ENCODE results near the gene MMP15.

The MMP15 gene

DNA sequence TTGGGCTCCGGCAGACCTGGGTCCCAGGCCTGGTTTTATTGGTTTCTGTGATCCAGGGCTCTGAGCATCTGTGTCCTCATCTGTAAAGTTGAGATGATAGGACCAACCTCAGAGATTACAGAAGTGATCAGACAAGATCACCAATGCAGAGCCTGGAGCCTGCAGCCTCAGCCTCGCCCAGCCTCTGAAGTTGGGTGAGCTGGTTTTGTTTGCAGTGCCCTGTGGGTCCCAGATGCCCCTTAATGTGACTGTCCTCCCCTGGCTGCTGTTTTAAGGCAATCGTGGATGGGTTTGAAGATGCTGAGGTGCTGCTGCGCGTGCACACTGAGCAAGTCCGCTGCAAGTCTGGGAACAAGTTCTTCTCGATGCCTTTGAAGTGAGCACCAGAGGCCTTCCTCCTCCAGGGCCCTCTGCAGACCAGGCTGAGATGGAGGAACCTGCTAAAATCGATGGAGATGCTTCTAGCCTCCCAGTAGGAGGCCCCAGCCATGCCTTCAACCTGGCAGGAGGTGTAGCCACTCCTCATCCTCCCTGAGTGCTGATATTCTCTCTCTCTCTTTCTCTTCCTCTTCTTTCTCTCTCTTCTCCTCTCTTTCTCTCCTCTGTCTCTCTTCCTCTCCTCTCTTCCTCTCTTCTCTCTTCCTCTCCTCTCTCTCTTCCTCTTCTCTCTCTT, 5.6 kb upstream of the MMP15 start:
- no peak for DNase-seq (ENCODE audit: low read depth)

DNA sequence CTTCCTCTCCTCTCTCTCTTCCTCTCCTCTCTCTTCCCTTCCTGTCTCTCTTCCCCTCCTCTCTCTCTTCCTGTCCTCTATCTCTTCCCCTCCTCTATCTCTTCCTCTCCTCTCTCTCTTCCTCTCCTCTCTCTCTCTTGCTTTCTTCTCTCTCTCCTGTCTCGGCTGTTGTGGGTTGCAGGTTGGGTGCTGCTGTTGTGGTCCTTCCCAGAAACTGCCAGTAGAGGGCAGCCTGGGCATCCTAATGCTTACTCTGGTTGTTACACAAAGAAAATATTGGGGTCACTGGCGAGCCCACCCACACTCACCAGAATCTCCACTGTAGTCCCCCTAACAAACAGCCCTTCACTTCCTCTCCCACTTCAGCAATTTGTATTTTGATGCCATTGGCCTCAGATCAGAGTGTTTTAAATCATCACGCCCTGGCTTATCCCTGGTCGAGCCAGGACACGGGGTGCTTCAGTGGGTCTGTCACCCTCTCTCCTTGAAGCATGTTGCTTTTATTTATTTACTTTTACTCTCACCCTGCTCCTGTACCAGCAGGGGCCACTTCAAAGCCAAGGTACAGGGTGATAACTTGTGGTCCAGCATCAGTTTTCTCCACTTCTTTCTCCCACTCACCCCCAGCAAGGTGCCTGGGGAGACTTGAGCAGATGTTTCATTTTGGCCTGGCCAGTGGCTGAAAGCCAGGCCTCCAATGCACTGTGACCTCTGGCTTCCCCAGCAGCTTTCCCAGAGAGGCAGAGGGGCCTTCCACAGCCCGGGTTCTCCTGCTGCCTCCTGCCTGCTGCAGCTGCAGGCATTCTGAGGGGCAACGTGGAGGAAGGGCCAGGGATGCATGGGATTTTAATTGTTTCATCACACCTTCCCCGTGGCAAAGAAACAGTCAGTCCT, 4.7 kb upstream of the MMP15 start:
- DNase-seq (ENCODE audit: low read depth) = peak; percentile 41

DNA sequence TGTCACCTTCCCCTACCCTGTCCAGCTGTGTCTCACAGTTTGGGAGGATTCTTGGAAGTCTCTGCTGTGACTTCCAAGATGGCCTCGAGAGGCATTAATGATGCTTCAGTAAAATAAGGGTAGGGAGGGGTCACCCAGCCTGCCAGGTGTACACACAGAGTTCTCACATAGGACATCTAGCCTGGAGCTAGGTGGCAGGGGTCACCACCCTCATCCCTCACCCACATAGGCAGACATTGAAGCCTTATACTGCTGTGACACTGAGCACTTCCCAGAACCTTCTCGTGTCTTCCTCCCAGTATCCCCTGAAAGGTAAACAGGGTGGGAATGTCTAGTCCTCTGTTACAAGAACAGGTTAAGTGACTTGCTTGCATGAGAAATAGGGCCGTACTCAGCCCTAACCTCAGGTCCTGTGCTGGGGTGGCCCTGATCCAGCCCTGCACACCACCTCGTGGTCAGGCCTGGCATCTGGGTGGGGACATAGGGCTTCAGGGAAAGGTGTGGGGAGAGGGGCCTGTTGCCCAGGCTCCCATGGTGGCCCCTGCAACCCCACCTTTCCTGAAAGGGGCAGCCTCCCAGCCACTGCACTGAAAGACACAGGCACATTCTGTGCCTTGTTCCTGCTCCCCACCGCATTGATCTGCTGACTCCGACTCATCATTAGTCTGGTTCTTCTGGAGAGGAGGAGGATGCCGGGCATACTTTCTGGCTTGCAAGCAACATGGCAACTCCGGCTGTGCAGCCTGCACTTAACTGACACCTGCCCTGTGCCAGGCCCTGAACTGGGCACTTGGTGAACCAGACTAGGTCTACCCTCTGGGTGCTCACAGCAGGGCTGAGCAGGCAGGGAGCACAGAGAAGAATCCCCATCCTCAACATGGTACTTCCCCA, 3.6 kb upstream of the MMP15 start:
- no peak for DNase-seq (ENCODE audit: low read depth)

DNA sequence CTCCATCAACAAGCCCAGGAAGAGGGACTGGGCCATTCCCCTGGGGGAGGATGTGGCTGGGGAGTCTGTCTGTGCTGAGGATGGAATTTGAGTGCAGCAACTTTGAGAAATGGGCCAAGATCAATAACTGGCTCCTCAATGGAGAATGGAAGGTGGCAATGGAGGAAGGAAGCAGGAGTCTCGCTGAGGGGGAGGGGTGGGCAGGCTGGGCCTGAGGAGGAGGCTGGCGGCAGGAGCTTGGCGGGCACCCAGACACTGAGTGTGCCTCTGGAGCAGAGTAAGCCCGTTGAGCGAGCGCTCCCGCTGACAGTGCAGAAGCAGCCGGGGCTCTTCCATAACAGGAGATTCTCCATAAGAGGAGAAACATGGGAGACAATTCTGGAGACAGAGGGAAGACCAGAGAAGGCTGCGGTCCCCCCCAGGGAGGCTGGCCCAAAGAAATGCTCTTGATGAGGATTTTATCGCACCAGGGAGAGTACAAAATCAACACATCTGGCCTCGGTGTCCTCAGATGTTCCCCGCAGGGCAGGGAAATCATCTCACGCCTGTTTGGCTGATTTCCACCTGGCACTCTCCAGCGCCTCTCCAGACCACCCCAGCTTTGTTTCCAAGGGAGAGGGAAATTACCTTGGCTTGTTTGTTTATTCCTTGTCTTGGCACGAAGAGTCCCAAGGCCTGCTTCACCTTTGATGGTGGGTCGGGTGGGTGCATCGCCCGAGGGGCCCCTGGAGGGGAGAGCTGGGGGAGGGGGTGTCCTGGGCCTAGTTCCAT, 2.8 kb upstream of the MMP15 start:
- no peak for DNase-seq (ENCODE audit: low read depth)

DNA sequence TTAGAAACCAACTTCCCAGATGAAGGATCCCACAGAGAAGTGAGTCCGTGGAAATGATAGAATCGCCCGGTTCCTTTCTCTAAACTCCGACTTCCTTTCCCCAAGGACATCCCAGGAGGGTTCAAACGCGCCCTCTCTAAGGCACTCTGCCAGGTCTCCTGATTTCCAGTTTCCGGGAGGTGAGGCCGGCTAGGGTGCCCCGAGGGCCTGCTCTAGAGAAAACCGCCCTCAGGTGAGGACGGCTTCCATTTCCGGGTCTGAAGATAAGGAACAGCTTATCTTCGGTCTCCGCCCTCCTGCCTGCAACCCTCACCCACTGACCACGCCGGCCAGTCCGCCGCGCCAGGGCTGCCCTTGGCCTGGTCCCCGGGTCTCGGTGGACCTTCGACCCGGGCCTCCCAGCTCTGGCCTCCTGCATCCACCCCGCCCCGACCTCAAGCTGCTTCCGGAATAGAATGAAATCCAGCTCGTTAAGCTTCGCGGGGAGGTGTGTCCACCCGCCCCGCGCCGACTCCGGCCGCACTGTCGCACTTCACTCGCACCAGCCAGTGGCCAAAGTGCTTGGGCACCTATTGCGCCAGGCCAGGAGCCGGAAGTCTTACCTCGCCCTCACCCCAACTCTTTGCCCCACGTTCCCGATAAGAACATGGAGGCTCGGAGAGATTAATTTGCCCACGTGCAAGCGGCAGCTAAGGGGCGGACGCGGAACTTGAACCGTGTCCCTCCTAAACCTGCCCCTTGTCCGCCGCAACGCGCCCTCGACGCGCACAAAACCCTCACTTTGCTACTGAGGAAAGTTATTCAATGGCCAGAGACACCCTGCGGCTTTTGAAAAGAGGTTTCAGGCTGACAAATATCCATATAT, 836 bp upstream of the MMP15 start:
- no peak for DNase-seq (ENCODE audit: low read depth)

DNA sequence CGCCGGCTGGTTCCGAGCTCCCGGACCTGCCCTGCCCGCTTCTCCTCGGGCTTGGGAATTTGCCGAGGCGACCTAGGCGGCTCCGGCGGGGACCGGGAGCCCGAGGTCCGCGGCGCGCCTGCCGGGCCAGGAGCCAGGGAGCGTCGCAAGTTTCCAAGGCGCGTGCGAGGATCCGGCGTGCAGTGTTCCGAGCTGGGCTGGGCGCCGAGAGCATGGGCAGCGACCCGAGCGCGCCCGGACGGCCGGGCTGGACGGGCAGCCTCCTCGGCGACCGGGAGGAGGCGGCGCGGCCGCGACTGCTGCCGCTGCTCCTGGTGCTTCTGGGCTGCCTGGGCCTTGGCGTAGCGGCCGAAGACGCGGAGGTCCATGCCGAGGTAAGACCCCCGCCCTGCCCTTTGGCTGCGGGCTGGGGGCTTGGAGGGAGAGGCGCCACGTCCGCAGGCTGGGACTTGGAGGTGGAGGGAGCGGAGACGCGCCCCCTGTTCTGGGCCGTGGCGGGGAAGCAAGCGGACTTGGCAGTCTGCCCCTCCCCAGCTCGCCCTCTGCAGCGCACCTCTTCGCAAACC, 668 bp downstream of the MMP15 start:
- no peak for DNase-seq (ENCODE audit: low read depth)

DNA sequence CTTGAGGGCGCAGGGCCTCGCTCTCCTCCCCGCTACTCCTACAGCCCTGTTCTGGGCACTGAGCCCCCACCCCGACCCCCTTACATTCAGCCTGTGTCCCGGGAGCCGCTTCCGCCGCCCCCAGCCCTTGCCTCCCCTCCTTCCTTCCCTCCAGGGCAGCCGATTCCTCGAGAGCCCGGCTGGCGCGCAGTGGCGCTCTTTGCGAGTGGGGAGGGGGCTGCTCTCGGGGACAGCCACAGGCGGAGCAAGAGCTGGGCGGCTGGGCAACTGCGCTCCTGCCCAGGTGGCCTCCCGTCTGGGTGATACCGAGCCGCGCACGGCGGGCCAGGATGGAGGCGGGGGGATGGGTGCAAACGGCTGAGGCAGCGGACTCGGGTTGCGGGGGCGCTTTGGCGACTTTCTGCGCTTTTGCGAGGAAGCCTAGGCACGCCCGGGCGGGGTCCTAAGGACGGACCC, 1.2 kb downstream of the MMP15 start:
- no peak for DNase-seq (ENCODE audit: low read depth)

DNA sequence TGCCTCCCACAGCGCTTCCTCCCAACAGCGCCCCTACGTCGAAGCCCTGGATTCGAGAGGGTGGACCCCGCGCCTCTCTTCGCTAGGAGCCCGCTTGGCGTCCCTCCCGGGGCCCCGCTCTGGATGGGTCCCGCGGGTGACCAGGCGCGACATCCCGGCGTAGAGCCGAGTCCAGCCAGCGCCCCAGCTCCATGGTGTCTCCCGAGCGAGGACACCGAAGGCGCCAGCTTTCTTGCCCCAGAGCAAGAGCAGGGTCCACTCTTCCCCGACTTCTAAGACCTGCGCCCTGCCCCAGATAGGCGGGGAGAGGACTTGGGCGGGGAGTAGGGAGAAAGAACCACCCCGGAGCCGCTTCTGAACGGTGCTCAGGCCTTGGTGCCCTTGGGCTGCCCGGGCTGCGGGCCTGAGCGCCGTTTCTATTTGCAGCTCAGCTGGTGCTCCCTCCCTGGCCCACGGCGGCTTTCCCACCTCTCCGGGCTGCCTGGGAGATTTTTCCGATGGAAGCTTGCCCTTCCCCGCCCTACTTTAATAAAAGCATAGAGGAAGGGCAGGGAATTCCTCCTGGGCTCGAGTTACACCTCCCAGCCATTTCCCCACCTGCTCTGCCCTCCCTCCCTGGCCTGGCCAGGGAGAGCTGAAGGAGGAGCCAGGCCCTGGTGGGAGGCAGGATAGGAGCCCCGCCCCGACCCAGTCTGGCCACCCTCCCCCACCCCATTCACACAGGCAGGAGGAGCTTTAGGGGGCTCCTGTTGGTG, 1.8 kb downstream of the MMP15 start:
- no peak for DNase-seq (ENCODE audit: low read depth)

DNA sequence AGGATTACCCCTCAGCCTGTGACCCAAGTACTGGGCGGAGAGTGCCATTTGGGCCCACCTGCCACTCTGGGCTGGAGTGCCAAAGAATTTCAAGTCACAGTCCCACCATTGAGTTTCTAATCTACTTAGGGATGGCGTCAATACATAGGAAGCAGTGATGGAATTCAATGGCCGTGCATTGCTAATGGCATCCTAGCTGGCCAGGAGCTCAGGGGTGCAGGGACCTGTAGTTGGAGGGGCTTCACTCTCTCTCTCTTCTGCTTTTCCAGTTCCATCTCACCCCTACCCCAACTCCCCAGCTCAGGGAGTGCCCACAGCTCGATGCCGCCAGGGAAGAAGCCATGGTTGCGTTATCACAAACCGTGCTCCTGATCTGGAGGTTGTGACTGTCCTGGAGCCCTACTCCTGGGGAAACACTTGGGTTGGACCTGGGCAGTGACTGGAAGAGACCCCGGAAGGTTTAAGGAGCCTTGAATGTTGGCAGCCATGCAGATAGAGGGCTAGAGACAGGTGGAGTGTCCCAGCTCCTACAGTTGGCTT, 2.4 kb downstream of the MMP15 start:
- DNase-seq (ENCODE audit: low read depth) = no peak

DNA sequence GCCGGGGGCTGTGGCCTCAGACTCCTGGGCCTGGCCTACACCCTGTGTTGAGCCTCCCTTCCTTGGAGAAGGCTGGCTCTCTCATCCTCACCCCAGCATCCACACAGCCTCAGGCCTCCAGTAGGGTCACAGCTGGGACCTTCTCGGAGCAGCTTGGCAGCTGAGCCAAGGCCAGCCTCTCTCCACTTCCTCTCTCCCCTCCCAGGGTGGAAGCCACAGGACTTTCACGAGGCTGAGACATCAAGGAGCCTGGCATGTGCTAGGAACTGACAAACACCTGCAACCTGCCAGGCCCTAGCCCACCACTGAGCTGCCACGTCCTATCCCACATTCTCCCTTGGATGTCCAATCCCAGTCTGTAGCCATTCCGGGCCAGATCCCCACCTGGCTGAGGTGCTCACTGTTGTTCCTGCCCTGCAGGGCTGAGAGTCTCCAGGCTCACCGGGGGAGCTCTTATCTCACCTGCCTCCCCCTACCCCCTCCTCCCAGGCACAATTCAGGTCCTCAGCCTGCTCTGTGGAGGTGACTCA, 3.1 kb downstream of the MMP15 start:
- DNase-seq (ENCODE audit: low read depth) = no peak

DNA sequence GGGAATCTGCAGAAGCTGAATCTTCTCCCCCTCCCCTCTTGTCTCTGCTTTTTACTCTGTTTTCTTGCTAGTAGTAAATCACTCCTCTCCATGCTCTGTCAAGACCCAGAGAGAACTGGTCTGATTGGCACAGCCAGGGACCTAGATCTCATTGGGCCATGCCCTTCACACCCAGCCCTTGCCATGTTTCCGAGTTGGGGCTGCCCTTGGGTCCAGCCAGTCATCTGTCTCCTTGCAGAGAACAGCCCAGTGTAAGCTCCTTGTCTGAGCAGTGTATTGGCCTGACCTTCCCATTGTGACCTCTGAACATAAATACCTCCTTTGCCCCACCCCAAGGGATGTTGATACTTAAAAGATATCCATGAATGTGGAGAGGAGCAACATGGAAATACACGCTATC, 3.9 kb downstream of the MMP15 start:
- DNase-seq (ENCODE audit: low read depth) = no peak

DNA sequence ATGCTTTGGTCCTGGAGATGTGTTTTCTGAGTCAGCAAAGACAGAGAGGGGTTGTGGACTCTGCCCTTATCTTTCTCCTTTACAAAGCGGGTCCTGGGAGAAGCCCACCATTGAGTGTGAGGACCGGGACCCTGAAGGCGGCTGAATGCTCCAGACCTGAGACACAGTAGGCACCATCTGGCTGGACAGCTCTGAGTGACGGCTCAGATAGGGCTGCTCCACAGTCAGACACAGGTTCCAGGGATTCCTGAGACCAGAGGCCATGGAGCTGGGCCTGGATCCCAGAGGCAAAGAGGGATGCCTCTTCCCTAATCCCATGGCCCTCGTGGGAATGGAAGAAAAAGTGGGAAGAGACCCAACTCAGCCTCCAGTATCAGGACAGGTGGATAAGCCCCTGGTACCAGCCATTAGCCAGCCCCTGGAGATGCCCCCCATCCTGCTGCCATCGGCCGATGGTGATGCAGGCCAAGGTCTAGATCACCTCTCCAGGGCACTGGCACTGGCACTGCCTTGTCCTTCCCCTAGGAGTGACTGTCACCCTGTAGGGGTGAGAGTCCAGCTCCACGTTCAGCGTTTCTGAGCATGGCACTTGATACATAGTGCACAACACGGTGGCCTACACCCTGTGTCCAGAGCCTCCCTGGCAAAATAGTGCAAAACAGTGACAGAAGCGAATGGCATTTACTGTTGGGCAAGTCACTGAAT, 4.7 kb downstream of the MMP15 start:
- no peak for DNase-seq (ENCODE audit: low read depth)

DNA sequence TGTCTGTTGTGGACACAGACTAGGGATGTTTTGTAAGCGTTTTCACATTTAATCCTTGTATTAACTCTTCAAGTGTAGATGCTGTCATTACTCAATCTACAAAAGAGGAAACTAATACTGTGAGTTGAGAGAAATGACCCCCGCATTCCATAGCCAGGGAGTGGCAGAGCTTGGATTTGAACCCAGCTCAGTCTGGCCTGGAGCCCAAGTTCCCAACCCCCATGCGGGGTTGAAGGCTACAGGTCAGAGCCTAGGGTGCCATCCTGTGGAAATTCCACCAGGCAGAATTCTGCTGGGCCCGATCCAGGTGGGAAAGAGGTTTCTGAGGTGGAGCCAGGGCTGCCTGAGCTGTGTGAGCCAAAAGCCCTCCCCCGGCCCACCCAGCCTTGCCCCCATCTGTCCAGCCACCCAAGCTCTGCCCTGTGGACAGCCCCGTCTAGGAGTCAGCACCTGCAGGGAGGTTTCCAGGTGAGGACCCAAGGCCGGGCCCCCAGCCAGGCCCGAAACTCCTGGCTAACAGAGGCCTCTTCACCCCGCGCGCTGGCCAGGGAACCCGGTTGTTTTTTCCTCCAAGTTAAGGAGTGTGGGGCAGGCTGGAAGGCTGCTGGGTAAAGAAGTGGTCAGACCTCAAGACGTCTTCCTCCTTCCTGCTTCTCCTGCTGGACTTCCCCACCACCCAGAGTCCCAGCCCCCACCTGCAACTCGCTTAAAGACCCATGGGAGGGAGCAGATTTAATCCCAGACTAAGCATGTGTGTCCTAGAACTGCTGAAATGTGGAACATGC, 5.7 kb downstream of the MMP15 start:
- DNase-seq (ENCODE audit: low read depth) = no peak

DNA sequence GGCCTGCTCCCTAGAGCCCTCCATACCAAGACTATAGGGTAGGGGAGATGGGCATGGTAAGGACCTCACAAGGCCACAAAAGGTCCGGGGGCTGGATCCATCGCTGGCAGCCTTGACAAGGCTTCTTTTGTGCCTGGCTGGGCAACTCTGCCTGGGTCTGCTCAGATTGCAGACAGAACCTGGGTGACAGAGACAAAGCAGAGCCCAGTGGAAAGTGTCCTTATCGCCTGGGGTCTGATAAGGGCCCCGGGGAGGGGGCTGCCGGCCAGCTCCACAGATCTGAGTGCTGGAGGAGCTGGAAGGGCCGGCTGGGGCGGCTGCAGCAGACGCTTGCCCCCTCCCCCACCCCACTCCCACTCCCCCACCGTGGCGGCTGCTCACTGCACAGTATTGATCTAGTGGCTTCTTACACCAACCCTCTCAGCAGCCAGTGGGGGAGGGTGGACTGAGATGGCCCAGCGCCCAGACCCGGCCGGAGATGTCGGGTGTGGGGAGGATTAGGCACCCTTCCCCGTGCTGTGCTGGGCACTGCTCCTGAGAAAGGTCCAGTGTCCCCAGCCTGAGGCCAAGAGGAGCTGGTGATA, 7.2 kb downstream of the MMP15 start:
- no peak for DNase-seq (ENCODE audit: low read depth)

DNA sequence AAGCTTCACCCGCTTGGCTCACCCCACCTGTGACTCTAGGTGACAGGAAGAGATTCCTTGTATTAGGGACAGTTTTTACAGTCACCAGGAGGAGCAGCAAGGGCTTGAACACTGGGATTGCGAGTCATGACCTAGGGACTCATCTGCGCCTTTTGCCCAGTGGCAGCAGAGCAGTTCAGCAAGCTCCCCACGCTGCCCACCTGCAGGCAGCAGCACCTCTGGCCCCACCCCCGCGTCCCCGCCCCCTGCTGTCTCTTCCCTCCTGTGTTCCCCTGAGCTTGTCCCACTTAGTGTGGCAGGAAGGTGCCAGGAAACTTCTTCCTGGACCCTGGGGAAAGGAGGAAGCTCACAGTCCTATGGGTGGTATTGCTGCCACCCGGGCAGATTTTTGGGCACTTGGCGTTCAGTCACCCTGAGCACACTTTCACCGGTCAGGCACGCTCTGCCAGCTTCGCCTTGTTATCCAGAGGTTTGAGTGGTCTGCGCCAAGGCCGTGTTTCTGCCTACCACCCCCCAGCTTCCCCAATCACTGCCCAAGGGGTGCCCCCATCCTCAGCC, 8.7 kb downstream of the MMP15 start:
- DNase-seq (ENCODE audit: low read depth) = no peak

DNA sequence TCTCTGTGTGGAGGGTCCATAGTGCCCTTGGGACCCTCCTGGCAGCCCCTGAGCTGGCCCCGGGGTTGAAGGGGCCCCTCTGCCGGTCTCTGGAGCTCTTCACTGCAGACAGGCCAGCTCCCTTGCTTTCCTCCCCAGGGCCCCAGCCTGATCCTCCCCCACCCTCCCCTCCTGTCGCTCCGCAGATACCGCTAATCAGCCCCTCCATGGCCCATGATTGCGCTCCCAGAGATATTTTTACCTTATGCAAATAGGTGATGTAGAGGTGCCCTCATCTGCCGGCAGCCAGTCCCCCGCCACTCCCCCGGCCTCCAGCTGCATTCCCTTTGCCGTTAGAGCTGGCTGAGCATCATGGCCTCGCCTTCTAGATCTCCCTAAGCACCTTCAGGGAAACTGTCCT, 9.2 kb downstream of the MMP15 start:
- no peak for DNase-seq (ENCODE audit: low read depth)
